Nephron (organoid): ENCODE data around the gene RNF19B.

Experiments used
- H3K27ac Mint-ChIP-seq, 3 experiments: 2 replicates each; pipeline ENCODE4 v1.8.0; 2020; ENCODE audit warnings: mixed read lengths in 3 of 3, mild to moderate bottlenecking in 2 of 3, moderate library complexity in 1 of 3
- H3K27me3 Mint-ChIP-seq: 2 replicates; pipeline ENCODE4 v1.8.0; 2021; ENCODE audit warnings: low read depth, mild to moderate bottlenecking, moderate library complexity, mixed read lengths
- H3K36me3 Mint-ChIP-seq: 2 replicates; pipeline ENCODE4 v1.8.0; 2020; ENCODE audit warnings: low read depth, mixed read lengths
- H3K4me1 Mint-ChIP-seq: 2 replicates; pipeline ENCODE4 v1.8.0; 2020; ENCODE audit warnings: mixed read lengths
- H3K4me3 Mint-ChIP-seq, 3 experiments: 2 replicates each; pipeline ENCODE4 v1.8.0; 2020; ENCODE audit warnings: mild to moderate bottlenecking in 3 of 3, mixed read lengths in 3 of 3, moderate library complexity in 2 of 3
- H3K9me3 Mint-ChIP-seq: 2 replicates; pipeline ENCODE4 v1.8.0; 2020; ENCODE audit warnings: mixed read lengths
- TF ChIP-seq, protein P1 (sequence below), 3 experiments: fragments of 200-600 bp; sonication (generic); IDR thresholded peaks; one replicate each; pipeline ENCODE4 v1.5.0; 2021; ENCODE audit warnings: antibody characterized with exemption in 3 of 3; ENCODE audit not compliant: unreplicated experiment in 3 of 3

The RNF19B gene

GRCh38 chr1:33008051-33008914 is 43.7 kb upstream of the RNF19B start:
- peaks cover 59% of the 10 kb centered on the region for H3K36me3 Mint-ChIP-seq
- peaks cover 33% of the 10 kb centered on the region for H3K4me1 Mint-ChIP-seq
- TF ChIP-seq, protein P1, sequence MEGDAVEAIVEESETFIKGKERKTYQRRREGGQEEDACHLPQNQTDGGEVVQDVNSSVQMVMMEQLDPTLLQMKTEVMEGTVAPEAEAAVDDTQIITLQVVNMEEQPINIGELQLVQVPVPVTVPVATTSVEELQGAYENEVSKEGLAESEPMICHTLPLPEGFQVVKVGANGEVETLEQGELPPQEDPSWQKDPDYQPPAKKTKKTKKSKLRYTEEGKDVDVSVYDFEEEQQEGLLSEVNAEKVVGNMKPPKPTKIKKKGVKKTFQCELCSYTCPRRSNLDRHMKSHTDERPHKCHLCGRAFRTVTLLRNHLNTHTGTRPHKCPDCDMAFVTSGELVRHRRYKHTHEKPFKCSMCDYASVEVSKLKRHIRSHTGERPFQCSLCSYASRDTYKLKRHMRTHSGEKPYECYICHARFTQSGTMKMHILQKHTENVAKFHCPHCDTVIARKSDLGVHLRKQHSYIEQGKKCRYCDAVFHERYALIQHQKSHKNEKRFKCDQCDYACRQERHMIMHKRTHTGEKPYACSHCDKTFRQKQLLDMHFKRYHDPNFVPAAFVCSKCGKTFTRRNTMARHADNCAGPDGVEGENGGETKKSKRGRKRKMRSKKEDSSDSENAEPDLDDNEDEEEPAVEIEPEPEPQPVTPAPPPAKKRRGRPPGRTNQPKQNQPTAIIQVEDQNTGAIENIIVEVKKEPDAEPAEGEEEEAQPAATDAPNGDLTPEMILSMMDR (IDR thresholded peaks at IDR 0.05; ENCODE audit: unreplicated experiment in 3 of 3): no peak
- H3K27me3 Mint-ChIP-seq: no peaks in the 10 kb centered on the region
- no peak overlapping the region for H3K27ac Mint-ChIP-seq
- no peaks in the 10 kb centered on the region for H3K9me3 Mint-ChIP-seq
- H3K4me3 Mint-ChIP-seq: no peak overlapping the region

- no peaks in the 10 kb centered on the region for H3K27me3 Mint-ChIP-seq
- peaks cover 50% of the 10 kb centered on the region for H3K36me3 Mint-ChIP-seq
- TF ChIP-seq, protein P1 (IDR thresholded peaks at IDR 0.05; ENCODE audit: unreplicated experiment in 3 of 3): peak; percentile 34 to 36 (median 34)
- no peaks in the 10 kb centered on the region for H3K9me3 Mint-ChIP-seq
- no peak overlapping the region for H3K4me3 Mint-ChIP-seq
- peak overlapping the region; percentile 44 to 78 (median 55) for H3K27ac Mint-ChIP-seq
- peaks cover 33% of the 10 kb centered on the region for H3K4me1 Mint-ChIP-seq
These were observed 42.8 kb upstream of the RNF19B start for GRCh38 chr1:33007190-33008050.

- Mint-ChIP-seq H3K36me3 (peaks cover 36% of the 10 kb centered on the region), H3K27me3 (no peaks in the 10 kb centered on the region), H3K9me3 (no peaks in the 10 kb centered on the region), H3K4me1 (peaks cover 19% of the 10 kb centered on the region), H3K27ac (peak overlapping the region in 2 of 3 experiments; percentile 19 to 62), H3K4me3 (no peak overlapping the region)
- TF ChIP-seq, protein P1 (IDR thresholded peaks at IDR 0.05; ENCODE audit: unreplicated experiment in 3 of 3): no peak
These were observed 41.3 kb upstream of the RNF19B start for GRCh38 chr1:33005838-33006421.

GRCh38 chr1:33005117-33005837 is 40.7 kb upstream of the RNF19B start:
- H3K4me1 Mint-ChIP-seq: peaks cover 22% of the 10 kb centered on the region
- H3K27ac Mint-ChIP-seq: peak overlapping the region in 2 of 3 experiments; percentile 19 to 62
- H3K9me3 Mint-ChIP-seq: no peaks in the 10 kb centered on the region
- H3K4me3 Mint-ChIP-seq: no peak overlapping the region
- H3K36me3 Mint-ChIP-seq: peaks cover 30% of the 10 kb centered on the region
- no peaks in the 10 kb centered on the region for H3K27me3 Mint-ChIP-seq
- TF ChIP-seq, protein P1 (IDR thresholded peaks at IDR 0.05; ENCODE audit: unreplicated experiment in 3 of 3): no peak

GRCh38 chr1:33004613-33005012 is 40.0 kb upstream of the RNF19B start:
- Mint-ChIP-seq H3K4me1 (peaks cover 24% of the 10 kb centered on the region), H3K27me3 (no peaks in the 10 kb centered on the region), H3K9me3 (no peaks in the 10 kb centered on the region), H3K36me3 (peaks cover 24% of the 10 kb centered on the region), H3K27ac (no peak overlapping the region), H3K4me3 (no peak overlapping the region)
- TF ChIP-seq, protein P1 (IDR thresholded peaks at IDR 0.05; ENCODE audit: unreplicated experiment in 3 of 3): no peak
